Smooth muscle cell of the brain vasculature (primary cell): Measurements from ENCODE around the gene KIF5A.

ENCODE experiments used
- DNase-seq: peaks from one replicate; pipeline ENCODE4 v3.0.0-alpha.2; 2012; ENCODE audit warnings: low read depth, low spot score

KIF5A gene

DNA sequence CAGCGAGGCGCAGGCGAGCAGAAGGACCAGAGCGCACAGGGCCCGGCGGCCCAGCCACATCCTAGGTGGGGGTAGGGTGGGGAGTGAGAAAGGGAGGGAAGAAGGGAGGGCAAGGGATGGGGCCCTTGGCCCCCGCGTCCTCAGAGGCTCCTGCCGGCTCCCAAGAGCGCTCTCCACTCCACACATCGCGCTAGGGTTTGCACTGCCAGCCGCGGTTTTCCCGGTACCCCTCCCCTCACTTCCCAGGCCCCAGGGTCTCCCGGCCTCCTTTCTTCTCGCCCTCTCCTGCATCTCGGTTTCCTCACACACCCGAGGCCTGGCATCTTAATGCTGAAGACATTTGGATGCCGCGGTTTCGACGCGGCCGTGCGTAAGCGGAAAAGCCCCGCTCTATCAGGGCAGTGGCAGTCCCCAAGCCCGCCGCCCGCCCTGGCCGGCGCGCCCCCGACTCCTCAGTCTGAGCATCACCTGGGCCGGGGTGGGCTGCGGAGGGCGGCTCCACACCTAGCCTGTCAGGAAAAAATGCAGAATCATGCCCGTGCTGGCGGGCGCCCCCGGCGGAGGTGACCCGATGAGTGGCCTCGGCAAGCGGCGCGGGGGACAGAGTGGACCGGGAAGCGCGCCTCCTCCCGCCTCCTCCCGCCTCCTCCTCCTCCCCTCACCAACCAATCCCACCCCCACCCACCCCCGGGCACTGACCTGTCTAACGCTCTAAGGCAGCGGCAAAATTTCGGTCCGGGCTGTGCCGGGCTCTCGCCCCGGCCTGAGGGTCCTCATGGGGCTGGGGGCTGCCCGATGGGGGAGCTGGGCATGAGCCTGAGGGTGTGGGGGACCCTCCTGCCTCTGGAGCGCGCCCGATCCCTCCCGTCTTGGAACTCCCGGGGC lies 82.5 kb downstream of the KIF5A start:
- no peak for DNase-seq

DNA sequence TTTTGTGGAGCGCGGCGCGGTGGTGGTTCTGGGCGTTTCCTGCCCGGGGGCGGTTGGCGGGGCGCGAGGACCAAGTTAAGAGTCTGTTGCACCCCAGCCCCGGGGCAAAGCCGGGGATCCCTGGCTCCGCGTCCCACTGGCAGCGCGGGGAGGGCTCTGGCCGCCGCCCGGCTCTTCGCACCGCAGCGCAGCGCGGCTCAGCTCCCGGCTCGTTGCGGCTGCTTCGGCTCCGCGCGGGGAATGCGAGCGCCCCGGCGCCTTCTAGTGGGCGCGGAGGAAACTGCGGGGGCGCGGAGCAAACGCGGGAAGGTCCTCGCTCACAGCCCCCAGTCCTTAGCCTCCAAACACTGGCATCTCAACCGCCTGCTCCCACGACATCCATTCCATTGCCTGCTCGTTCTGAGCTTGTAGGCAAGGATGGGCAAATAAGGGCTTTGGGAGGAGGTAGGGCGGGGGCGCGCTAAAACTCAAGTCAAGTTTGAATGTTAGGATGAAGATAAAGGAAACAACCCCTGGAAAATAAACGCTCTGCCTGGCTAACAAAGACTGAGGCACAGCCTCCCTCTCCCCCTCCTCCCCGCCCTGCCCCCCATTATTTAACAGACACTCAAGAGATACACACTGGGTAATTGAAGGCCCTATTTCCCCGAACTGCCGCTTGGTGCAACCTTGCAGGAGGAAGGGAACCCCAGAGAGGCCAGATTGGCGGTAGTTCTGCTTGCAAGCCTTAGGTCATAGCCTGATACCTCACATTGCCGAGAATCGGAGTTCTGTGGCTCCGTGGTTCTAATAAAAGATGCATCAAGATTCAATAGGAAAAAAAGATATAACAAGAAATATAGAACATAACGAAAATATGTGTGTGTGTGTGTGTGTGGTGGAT lies 83.4 kb downstream of the KIF5A start, which contains the start of gene B4GALNT1:
Gene B4GALNT1 (minus strand): TSS at position 244 of the 883 bp plus-strand sequence. CDS start 1,069 bp downstream, outside the sequence.
- no peak for DNase-seq
